K562 (cell line): Measurements from ENCODE around the gene MAN1A1. TPM values are rescaled to one million over a fixed set of nuclear protein-coding genes. Genes with fewer than 3 reads are reported as not detected.

Experiments
- ATAC-seq: fragments of 200-7000 bp; cut with Tn5 transposase; 3 replicates; pipeline ENCODE4 v1.9.1; 2020; ENCODE audit warnings: moderate library complexity
- BruUV-seq: library from RNA; stranded (reverse); fragments of 400-500 nt; replicated peaks from 2 replicates; lab custom pipeline; 2021; lab: Mats Ljungman, UMichigan
- CTCF ChIA-PET: fragments of 300-600 bp; formaldehyde crosslinking; extraction: SDS; loops from one replicate; lab custom pipeline; 2021; ENCODE audit warnings: low intra/inter-chr PET ratio; lab: Yijun Ruan, JAX
- POLR2A ChIA-PET: fragments of 300-600, 350-650 bp; sonication (Branson Sonifier 250); formaldehyde crosslinking; extraction: SDS; loops from one replicate; lab custom pipeline; 2021; ENCODE audit warnings: antibody characterized with exemption, inconsistent platforms; lab: Yijun Ruan, JAX
- DNase-seq, 4 experiments: peaks; one replicate each; pipeline versions ENCODE4 v3.0.0 to v3.0.0-alpha.2; 2011 to 2018; ENCODE audit warnings: low spot score in 3 of 4, mixed read lengths in 3 of 4; ENCODE audit errors: extremely low read depth in 1 of 4
- FAIRE-seq: peaks from 2 replicates; lab custom pipeline; 2011; peaks lifted over from hg19 to GRCh38; lab: Jason Lieb, UNC
- H2AFZ ChIP-seq: 2 replicates; pipeline ENCODE4 v1.6.0; 2011; ENCODE audit warnings: low read depth, low read length, control low read depth, inconsistent platforms
- H3K27ac ChIP-seq: fragments of 200-600 bp; 3 replicates; pipeline ENCODE4 v1.8.0; 2011; ENCODE audit warnings: low read depth, mild to moderate bottlenecking, control low read depth, inconsistent platforms, low read length, moderate library complexity, mixed read lengths; ENCODE audit errors: extremely low read depth
- H3K27me3 ChIP-seq, 2 experiments: fragments of 300-600 bp in 1 of 2; 2 replicates in 1 of 2; 3 replicates in 1 of 2; pipeline versions ENCODE4 v1.6.0 to v1.8.0; 2011; ENCODE audit warnings: inconsistent platforms in 2 of 2, low read length in 2 of 2, mild to moderate bottlenecking in 1 of 2, mixed read lengths in 1 of 2, moderate library complexity in 1 of 2; ENCODE audit not compliant: control insufficient read depth in 2 of 2, insufficient read depth in 2 of 2
- H3K36me3 ChIP-seq: fragments of 300-600 bp; 3 replicates; pipeline ENCODE4 v1.8.0; 2011; ENCODE audit warnings: mild to moderate bottlenecking, low read length, inconsistent platforms; ENCODE audit not compliant: control insufficient read depth, insufficient read depth
- H3K4me1 ChIP-seq, 2 experiments: fragments of 200-600 bp in 1 of 2; replicated peaks in 1 of 2; 2 replicates in 1 of 2; 3 replicates in 1 of 2; pipeline versions ENCODE4 v1.5.1 to v1.8.0; 2011; ENCODE audit warnings: inconsistent platforms in 2 of 2, low read length in 2 of 2, mild to moderate bottlenecking in 1 of 2, mixed read lengths in 1 of 2, moderate library complexity in 1 of 2; ENCODE audit not compliant: control insufficient read depth in 2 of 2, insufficient read depth in 2 of 2
- H3K4me2 ChIP-seq: 2 replicates; pipeline ENCODE4 v1.6.1; 2011; ENCODE audit warnings: low read length, control low read depth, inconsistent platforms, mixed read lengths; ENCODE audit not compliant: insufficient read depth
- H3K4me3 ChIP-seq: fragments of 200-600 bp; sonication (generic), shearing (Covaris generic); 2 replicates; pipeline ENCODE4 v1.5.1; 2016; ENCODE audit warnings: control low read depth, inconsistent platforms
- H3K79me2 ChIP-seq: fragments of 200-600 bp; 3 replicates; pipeline ENCODE4 v1.8.0; 2011; ENCODE audit warnings: low read length, inconsistent platforms; ENCODE audit not compliant: control insufficient read depth, insufficient read depth
- H3K9ac ChIP-seq, 2 experiments: 2 replicates each; pipeline versions ENCODE4 v1.6.0 to v1.6.1; 2011; ENCODE audit warnings: low read depth in 2 of 2, low read length in 2 of 2, control low read depth in 1 of 2, inconsistent platforms in 1 of 2, mild to moderate bottlenecking in 1 of 2, mixed read lengths in 1 of 2; ENCODE audit not compliant: insufficient read depth in 1 of 2
- H3K9me1 ChIP-seq: one replicate; pipeline ENCODE4 v1.6.0; 2011; ENCODE audit warnings: inconsistent platforms, mild to moderate bottlenecking, low read length, moderate library complexity; ENCODE audit not compliant: control insufficient read depth, insufficient read depth
- H3K9me3 ChIP-seq: replicated peaks from 2 replicates; pipeline ENCODE4 v1.5.1; 2011; ENCODE audit warnings: low read depth, low read length, inconsistent platforms; ENCODE audit not compliant: control insufficient read depth, insufficient read depth
- H4K20me1 ChIP-seq: replicated peaks from 2 replicates; pipeline ENCODE4 v1.6.1; 2011; ENCODE audit warnings: low read length, inconsistent platforms, mixed read lengths; ENCODE audit not compliant: control insufficient read depth, insufficient read depth
- FUS ChIP-seq: fragments of 200-400 bp; formaldehyde crosslinking; optimal IDR thresholded peaks from 2 replicates; pipeline ENCODE3; 2017; ENCODE audit warnings: low read depth, low read length
- POLR2H ChIP-seq: IDR thresholded peaks from 2 replicates; pipeline ENCODE4 v1.6.1; 2016; ENCODE audit warnings: missing genetic modification characterization, low read depth, mild to moderate bottlenecking, control low read depth, missing compliant biosample characterization, moderate library complexity
- WGBS: fragments of 100-300 bp; shearing (Covaris generic); methylation state at CpG from one replicate; pipeline ENCODE4 v1.1.6; 2016; ENCODE audit warnings: low coverage, mixed read lengths; ENCODE audit not compliant: insufficient coverage; ENCODE audit errors: missing lambda C conversion rate; 5-methylcytosine and 5-hydroxymethylcytosine counted together
- in situ Hi-C: fragments of 300-500 bp; cut with MboI; formaldehyde crosslinking; loops from 4 replicates; pipeline ENCODE4 v1.15.0; 2018; ENCODE audit warnings: inconsistent platforms, mixed read lengths
- intact Hi-C: fragments of 100-400 bp; cut with micrococcal nuclease; formaldehyde crosslinking; loops from 2 replicates; pipeline ENCODE4 v1.14.2; 2022
- polyA plus RNA-seq, 8 experiments: library from polyadenylated mRNA; depleted of rRNA in 4 of 8; stranded (reverse) in 5 of 8; unstranded in 3 of 8; fragments of >200 nt; fragmentation: Nextera tagmentation in 2 of 8; fragmentation: Illumina TruSeq in 1 of 8; extraction: Ambion mirVana in 2 of 8; extraction: Trizol in 1 of 8; gene quantifications; 2 replicates each; pipeline versions ENCODE4 v1.2.1 to v1.2.3, GENCODE V29; 2011 to 2014; ENCODE audit warnings: inconsistent platforms in 1 of 8, missing spikeins in 1 of 8
- total RNA-seq, 7 experiments: library from RNA; depleted of rRNA in 6 of 7; stranded (reverse); fragments of >200 nt in 6 of 7; fragmentation: Illumina TruSeq in 2 of 7; extraction: Trizol in 2 of 7; gene quantifications; 2 replicates each; pipeline versions ENCODE4 v1.2.1 to v1.2.3, GENCODE V29; 2011 to 2021; ENCODE audit warnings: low replicate concordance in 1 of 7
- TF ChIP-seq, protein P1 (sequence below), 2 experiments: fragments of 450-650 bp; formaldehyde crosslinking in 1 of 2; IDR thresholded peaks; 2 replicates each; pipeline versions ENCODE4 v1.4.0 to v1.6.1; 2014 to 2020; ENCODE audit warnings: mild to moderate bottlenecking in 2 of 2, borderline replicate concordance in 1 of 2, low read depth in 1 of 2
- TF ChIP-seq, protein P2 (sequence below): sonication (generic); formaldehyde crosslinking; IDR thresholded peaks from 2 replicates; pipeline ENCODE4 v1.8.0; 2022; ENCODE audit warnings: mild to moderate bottlenecking, missing genetic modification reagents

The MAN1A1 gene
- total and polyA plus RNA-seq, 9 of the 15 experiments (the other 6 are each of a cell fraction or from before 2014, with no cell fraction given): 24.5 to 78.4 (median 59.7) TPM

DNA sequence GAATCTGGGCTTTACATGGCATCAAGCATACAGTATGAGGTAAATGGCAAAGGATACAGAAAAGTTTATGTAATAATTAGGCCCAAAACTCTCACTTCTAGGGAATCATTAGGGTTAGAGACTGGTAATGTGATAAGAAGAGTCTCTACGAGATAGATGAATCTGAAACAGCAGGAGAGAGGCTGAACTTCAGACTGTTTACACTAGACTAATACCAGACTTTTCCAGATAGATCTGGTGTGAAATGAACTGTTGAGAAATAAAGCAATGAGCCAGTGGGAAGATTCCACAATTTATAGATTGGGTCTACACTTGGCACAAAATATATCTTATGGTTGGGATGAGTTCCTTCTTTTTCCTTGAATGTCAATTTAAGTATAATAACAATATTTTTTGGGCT lies 134.3 kb downstream of the MAN1A1 start:
- FAIRE-seq: no peak
- Histone ChIP-seq H3K79me2 (peaks cover 62% of the 10 kb centered on the region), H3K4me1 (peaks cover 10 to 21% of the 10 kb centered on the region in 2 experiments; a peak in 3 of 5 replicates), H3K4me3 (no peak overlapping the region), H3K9ac (no peak overlapping the region), H3K4me2 (no peak overlapping the region), H3K9me3 (no peaks in the 10 kb centered on the region), H3K9me1 (no peaks in the 10 kb centered on the region), H3K27me3 (no peaks in the 10 kb centered on the region), H3K36me3 (peaks cover 42% of the 10 kb centered on the region), H3K27ac (peak overlapping the region; percentile 53; the same call in 2 of the 3 replicates), H4K20me1 (no peaks in the 10 kb centered on the region), H2AFZ (no peak overlapping the region)
- TF ChIP-seq FUS (no peak), POLR2H (tag) (0 out of 2 replicates have a peak, but pooled peaks have one; percentile 3)
- TF ChIP-seq, protein P1, sequence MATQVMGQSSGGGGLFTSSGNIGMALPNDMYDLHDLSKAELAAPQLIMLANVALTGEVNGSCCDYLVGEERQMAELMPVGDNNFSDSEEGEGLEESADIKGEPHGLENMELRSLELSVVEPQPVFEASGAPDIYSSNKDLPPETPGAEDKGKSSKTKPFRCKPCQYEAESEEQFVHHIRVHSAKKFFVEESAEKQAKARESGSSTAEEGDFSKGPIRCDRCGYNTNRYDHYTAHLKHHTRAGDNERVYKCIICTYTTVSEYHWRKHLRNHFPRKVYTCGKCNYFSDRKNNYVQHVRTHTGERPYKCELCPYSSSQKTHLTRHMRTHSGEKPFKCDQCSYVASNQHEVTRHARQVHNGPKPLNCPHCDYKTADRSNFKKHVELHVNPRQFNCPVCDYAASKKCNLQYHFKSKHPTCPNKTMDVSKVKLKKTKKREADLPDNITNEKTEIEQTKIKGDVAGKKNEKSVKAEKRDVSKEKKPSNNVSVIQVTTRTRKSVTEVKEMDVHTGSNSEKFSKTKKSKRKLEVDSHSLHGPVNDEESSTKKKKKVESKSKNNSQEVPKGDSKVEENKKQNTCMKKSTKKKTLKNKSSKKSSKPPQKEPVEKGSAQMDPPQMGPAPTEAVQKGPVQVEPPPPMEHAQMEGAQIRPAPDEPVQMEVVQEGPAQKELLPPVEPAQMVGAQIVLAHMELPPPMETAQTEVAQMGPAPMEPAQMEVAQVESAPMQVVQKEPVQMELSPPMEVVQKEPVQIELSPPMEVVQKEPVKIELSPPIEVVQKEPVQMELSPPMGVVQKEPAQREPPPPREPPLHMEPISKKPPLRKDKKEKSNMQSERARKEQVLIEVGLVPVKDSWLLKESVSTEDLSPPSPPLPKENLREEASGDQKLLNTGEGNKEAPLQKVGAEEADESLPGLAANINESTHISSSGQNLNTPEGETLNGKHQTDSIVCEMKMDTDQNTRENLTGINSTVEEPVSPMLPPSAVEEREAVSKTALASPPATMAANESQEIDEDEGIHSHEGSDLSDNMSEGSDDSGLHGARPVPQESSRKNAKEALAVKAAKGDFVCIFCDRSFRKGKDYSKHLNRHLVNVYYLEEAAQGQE (IDR thresholded peaks at IDR 0.05; ENCODE audit: borderline replicate concordance): peak; percentile 83
- TF ChIP-seq, protein P1 (CRISPR knock-in tag; IDR thresholded peaks at IDR 0.05; ENCODE audit: low read depth): no peak
- TF ChIP-seq, protein P2, sequence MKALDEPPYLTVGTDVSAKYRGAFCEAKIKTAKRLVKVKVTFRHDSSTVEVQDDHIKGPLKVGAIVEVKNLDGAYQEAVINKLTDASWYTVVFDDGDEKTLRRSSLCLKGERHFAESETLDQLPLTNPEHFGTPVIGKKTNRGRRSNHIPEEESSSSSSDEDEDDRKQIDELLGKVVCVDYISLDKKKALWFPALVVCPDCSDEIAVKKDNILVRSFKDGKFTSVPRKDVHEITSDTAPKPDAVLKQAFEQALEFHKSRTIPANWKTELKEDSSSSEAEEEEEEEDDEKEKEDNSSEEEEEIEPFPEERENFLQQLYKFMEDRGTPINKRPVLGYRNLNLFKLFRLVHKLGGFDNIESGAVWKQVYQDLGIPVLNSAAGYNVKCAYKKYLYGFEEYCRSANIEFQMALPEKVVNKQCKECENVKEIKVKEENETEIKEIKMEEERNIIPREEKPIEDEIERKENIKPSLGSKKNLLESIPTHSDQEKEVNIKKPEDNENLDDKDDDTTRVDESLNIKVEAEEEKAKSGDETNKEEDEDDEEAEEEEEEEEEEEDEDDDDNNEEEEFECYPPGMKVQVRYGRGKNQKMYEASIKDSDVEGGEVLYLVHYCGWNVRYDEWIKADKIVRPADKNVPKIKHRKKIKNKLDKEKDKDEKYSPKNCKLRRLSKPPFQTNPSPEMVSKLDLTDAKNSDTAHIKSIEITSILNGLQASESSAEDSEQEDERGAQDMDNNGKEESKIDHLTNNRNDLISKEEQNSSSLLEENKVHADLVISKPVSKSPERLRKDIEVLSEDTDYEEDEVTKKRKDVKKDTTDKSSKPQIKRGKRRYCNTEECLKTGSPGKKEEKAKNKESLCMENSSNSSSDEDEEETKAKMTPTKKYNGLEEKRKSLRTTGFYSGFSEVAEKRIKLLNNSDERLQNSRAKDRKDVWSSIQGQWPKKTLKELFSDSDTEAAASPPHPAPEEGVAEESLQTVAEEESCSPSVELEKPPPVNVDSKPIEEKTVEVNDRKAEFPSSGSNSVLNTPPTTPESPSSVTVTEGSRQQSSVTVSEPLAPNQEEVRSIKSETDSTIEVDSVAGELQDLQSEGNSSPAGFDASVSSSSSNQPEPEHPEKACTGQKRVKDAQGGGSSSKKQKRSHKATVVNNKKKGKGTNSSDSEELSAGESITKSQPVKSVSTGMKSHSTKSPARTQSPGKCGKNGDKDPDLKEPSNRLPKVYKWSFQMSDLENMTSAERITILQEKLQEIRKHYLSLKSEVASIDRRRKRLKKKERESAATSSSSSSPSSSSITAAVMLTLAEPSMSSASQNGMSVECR (CRISPR knock-in tag): no peak
- WGBS: 42% methylated on average over 1 of the region's 1 CpG
- ATAC-seq: no peak
- in situ Hi-C loops: no loop called here
- no TSS peak for BruUV-seq
- ChIA-PET CTCF (no interaction called here), POLR2A (interaction anchor here (1.0 to 1.2 kb wide), 3 partner anchors 7 to 10 kb away, joined by 3 to 4 read pairs (median 3); no protein-coding TSS in a partner anchor)
- intact Hi-C loops: no loop called here
- no peak for DNase-seq
